HG03457 (cell line): ENCODE results near the gene MAP4.
"Not testable (repeated sequence)": the region's sequence is repeated elsewhere in the genome, so short reads cannot be mapped to it uniquely, and the experiment has no call there.

Experiments used
- ATAC-seq: cut with Tn5 transposase; IDR thresholded peaks from one replicate; pipeline ENCODE4 v1.9.1; 2021; ENCODE audit warnings: moderate number of reproducible peaks; ENCODE audit not compliant: unreplicated experiment

Gene MAP4

GRCh38 chr3:47897954-47898353 lies 118.3 kb downstream of the MAP4 start:
- ATAC-seq, result no peak

GRCh38 chr3:47896736-47897135 lies 119.5 kb downstream of the MAP4 start:
- no peak for ATAC-seq

- ATAC-seq, result no peak
Measured at GRCh38 chr3:47895241-47895640, 121.0 kb downstream of the MAP4 start.

GRCh38 chr3:47892286-47893040 lies 123.8 kb downstream of the MAP4 start:
- no peak for ATAC-seq

GRCh38 chr3:47891613-47892005 lies 124.6 kb downstream of the MAP4 start:
- ATAC-seq, result no peak

GRCh38 chr3:47890828-47891612 lies 125.2 kb downstream of the MAP4 start:
- no peak for ATAC-seq

GRCh38 chr3:47890126-47890827 lies 125.9 kb downstream of the MAP4 start:
- ATAC-seq, result no peak

- ATAC-seq, result no peak
Measured at GRCh38 chr3:47888986-47889757, 127.0 kb downstream of the MAP4 start.

GRCh38 chr3:47887991-47888390 lies 128.2 kb downstream of the MAP4 start:
- ATAC-seq, result not testable (repeated sequence)

- no peak for ATAC-seq
Measured at GRCh38 chr3:47885168-47885567, 131.0 kb downstream of the MAP4 start.

GRCh38 chr3:47884603-47885002 lies 131.6 kb downstream of the MAP4 start:
- ATAC-seq, result no peak

GRCh38 chr3:47882338-47882737 lies 133.9 kb downstream of the MAP4 start:
- no peak for ATAC-seq

GRCh38 chr3:47877719-47878118 lies 138.5 kb downstream of the MAP4 start:
- no peak for ATAC-seq

GRCh38 chr3:47877290-47877689 lies 138.9 kb downstream of the MAP4 start:
- no peak for ATAC-seq

- ATAC-seq, result no peak
Measured at GRCh38 chr3:47874913-47875312, 141.3 kb downstream of the MAP4 start.

GRCh38 chr3:47874438-47874837 lies 141.8 kb downstream of the MAP4 start:
- ATAC-seq, result no peak

- ATAC-seq, result no peak
Measured at GRCh38 chr3:47872916-47873315, 143.3 kb downstream of the MAP4 start.

GRCh38 chr3:47871389-47871788 lies 144.8 kb downstream of the MAP4 start:
- no peak for ATAC-seq

- no peak for ATAC-seq
Measured at GRCh38 chr3:47870702-47871260, 145.4 kb downstream of the MAP4 start.

GRCh38 chr3:47870156-47870555 lies 146.1 kb downstream of the MAP4 start:
- ATAC-seq, result no peak

- ATAC-seq, result no peak
Measured at GRCh38 chr3:47868306-47868705, 147.9 kb downstream of the MAP4 start.
